Sigmoid colon (tissue), 4 donors: Measurements from ENCODE around the gene E2F7.

ENCODE experiments used
- EP300 ChIP-seq, 4 donors: sonication (generic); formaldehyde crosslinking; IDR thresholded peaks; one replicate each; pipeline ENCODE4 v1.6.1; 2017; ENCODE audit warnings: antibody characterized with exemption in 4 of 4
- POLR2A ChIP-seq, 2 donors: fragments of 450-650 bp; IDR thresholded peaks; one replicate each; pipeline ENCODE4 v1.6.1; 2016; ENCODE audit warnings: antibody characterized with exemption in 2 of 2, mild to moderate bottlenecking in 2 of 2, moderate library complexity in 2 of 2
- POLR2AphosphoS5 ChIP-seq, 4 donors: sonication (generic); formaldehyde crosslinking; IDR thresholded peaks; one replicate each; pipeline ENCODE4 v1.6.1; 2017; ENCODE audit warnings: antibody characterized with exemption in 4 of 4
- TF ChIP-seq, protein P1 (sequence below), 4 experiments: fragments of 450-650 bp in 3 of 4; fragments of 200-600 bp in 1 of 4; IDR thresholded peaks; one replicate each; pipeline ENCODE4 v1.5.1; 2016 to 2019; ENCODE audit warnings: antibody characterized with exemption in 4 of 4, mild to moderate bottlenecking in 3 of 4, moderate library complexity in 2 of 4

GRCh38 chr12:76983420-76983819, 81.9 kb downstream of the E2F7 start:
- TF ChIP-seq, protein P1, sequence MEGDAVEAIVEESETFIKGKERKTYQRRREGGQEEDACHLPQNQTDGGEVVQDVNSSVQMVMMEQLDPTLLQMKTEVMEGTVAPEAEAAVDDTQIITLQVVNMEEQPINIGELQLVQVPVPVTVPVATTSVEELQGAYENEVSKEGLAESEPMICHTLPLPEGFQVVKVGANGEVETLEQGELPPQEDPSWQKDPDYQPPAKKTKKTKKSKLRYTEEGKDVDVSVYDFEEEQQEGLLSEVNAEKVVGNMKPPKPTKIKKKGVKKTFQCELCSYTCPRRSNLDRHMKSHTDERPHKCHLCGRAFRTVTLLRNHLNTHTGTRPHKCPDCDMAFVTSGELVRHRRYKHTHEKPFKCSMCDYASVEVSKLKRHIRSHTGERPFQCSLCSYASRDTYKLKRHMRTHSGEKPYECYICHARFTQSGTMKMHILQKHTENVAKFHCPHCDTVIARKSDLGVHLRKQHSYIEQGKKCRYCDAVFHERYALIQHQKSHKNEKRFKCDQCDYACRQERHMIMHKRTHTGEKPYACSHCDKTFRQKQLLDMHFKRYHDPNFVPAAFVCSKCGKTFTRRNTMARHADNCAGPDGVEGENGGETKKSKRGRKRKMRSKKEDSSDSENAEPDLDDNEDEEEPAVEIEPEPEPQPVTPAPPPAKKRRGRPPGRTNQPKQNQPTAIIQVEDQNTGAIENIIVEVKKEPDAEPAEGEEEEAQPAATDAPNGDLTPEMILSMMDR (IDR thresholded peaks at IDR 0.05) = no peak
- no peak for TF ChIP-seq POLR2A (IDR thresholded peaks at IDR 0.05)
- TF ChIP-seq EP300 (IDR thresholded peaks at IDR 0.05) = no peak
- no peak for TF ChIP-seq POLR2AphosphoS5 (IDR thresholded peaks at IDR 0.05)
